ENCODE measurements around the gene MARK1.

DNA sequence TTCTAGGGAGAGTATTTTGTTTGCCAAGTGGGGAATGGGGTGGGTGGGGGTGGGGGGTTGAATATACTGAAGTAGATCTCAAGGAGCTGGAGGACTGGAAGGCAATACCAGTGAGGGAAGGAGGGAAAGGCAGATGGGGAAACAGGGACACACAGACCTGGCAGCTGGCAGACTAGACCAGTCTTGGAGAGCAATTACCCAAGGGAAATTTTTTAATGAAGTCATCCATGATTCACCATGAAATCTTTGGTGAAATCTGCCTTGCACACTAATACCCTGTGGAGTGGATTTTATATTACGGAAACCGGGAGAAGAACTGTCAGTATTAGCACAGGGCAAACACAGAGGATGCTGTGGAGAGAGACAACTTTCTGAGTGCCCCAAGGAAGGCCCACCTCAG, 29.7 kb upstream of the MARK1 start:
- TF ChIP-seq, protein P1, sequence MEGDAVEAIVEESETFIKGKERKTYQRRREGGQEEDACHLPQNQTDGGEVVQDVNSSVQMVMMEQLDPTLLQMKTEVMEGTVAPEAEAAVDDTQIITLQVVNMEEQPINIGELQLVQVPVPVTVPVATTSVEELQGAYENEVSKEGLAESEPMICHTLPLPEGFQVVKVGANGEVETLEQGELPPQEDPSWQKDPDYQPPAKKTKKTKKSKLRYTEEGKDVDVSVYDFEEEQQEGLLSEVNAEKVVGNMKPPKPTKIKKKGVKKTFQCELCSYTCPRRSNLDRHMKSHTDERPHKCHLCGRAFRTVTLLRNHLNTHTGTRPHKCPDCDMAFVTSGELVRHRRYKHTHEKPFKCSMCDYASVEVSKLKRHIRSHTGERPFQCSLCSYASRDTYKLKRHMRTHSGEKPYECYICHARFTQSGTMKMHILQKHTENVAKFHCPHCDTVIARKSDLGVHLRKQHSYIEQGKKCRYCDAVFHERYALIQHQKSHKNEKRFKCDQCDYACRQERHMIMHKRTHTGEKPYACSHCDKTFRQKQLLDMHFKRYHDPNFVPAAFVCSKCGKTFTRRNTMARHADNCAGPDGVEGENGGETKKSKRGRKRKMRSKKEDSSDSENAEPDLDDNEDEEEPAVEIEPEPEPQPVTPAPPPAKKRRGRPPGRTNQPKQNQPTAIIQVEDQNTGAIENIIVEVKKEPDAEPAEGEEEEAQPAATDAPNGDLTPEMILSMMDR (conservative IDR thresholded peaks at IDR 0.05; ENCODE audit: low read depth, low read length) = no peak
- no peak for TF ChIP-seq EZH2 (IDR thresholded peaks at IDR 0.05; ENCODE audit: low read length, unreplicated experiment)
